CD1c-positive myeloid dendritic cell (primary cell): ENCODE measurements around the gene MBOAT7.

Experiments
- DNase-seq: peaks from one replicate; pipeline ENCODE4 v3.0.0-alpha.2; 2016; ENCODE audit errors: extremely low spot score

MBOAT7 gene

GRCh38 chr19:54141356-54141755, 48.0 kb downstream of the MBOAT7 start:
- no peak for DNase-seq

GRCh38 chr19:54138489-54139256, 50.7 kb downstream of the MBOAT7 start:
- DNase-seq: no peak

- DNase-seq: no peak
These were observed 51.5 kb downstream of the MBOAT7 start, which contains the start of gene CNOT3 for GRCh38 chr19:54137699-54138488. CNOT3 (plus strand) TSS chr19:54137762; CDS start chr19:54142979, 5,217 bp downstream.

DNA sequence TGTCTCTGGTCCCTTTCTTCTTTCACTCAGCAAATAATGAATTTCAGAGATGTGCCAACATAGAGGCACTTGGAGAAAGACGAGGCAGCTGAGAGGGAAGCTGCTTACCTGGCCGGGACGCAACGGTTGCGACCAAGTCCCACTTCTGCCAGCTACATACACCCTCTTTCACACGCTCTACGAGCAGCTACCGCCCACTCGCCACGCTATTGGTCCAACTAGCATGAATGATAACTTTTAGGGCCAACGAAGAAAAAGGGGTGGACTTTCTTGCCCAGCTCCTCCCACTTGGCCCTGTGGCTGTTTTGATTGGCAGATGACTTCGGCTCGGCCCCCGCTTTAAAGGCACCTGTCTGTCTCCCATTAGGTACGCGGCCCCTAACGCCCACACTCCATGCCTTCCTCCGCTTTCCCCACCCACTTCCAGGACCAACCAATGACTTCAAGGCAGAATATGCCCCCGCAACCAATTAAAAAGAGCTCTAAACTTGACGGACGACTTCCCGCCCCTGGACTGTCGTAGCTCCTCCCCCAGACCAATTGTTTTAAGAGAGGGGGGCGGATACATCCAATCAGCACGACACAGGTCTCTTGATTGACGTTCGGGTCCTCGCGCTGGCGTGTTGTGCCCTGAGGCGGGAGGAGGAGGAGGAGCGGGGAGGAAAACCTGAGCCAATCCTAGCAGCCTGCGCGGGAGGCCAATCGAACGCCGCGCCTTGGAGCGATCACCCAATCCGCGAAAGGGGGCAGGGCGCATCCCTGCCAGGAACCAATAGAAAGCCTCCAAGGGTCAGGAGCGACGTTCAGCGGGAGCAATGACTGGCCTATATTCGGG, 52.3 kb downstream of the MBOAT7 start:
- DNase-seq: peak; percentile 99

DNA sequence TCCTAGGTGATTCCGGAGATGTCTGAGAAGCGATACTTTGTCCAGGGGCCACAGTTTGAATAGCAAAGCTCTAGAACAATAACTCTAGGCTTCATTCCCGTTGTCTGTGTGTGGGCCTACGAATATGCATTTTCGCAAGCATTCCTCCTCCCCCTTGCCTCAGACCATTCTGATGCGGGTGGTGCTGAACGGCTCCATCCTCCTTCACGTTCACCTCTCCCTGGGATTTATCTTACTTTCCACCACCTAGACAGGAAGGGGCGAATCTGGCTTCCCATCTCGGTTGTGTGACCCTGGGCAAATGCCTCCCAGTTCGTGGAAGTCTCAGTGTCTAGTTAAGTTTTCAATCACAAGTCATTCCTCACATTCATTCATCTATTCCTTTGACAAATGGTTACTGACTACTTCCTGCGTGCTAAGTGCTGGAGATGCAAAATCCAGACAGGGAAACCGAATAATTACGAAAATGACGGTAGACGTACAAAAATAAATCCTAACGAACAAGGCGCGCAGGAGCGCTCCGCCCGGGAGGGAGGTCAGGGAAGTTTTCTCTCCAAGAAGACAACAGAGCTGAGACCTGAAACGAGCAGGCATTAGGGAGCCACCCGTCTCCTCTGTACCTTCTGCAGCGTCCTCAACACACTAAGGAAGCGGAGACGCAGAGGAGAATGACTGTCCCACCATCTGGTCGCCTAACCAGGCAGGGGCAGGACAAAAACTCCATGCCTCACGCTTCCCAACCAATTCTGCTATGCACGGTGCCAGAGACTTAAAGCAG, 53.1 kb downstream of the MBOAT7 start:
- peak; percentile 27 for DNase-seq

- no peak for DNase-seq
These were observed 55.3 kb downstream of the MBOAT7 start for GRCh38 chr19:54133957-54134590.

DNA sequence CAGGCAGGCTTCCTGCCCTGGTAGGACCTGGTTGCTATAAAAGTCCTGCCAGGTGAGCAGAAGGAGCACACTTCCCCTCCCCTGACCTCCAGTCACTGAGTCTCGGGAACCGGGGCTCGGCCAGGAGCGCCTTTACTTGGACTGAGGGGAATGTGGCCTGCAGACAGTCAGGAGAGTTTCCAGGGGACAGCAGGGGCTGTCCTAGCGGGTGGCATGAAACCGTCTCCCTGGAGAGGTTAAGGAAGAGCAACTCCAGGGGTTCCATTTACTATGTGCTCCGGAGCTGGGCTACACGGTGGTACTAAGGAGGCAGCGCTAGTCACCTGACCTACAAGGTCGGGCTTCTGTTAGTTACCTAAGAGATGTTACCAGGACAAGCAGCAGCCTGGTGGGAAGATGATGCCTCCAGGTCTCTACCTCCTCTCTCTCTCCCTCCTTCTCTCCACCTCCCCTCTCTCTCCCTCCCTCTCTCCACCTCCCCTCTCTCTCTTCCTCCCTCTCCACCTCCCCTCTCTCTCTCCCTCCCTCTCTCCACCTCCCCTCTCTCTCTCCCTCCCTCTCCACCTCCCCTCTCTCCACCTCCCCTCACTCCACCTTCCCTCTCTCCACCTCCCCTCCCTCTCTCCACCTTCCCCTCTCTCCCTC, 55.9 kb downstream of the MBOAT7 start:
- no peak for DNase-seq

GRCh38 chr19:54129617-54129996, 59.8 kb downstream of the MBOAT7 start:
- DNase-seq: no peak

- no peak for DNase-seq
These were observed 60.4 kb downstream of the MBOAT7 start for GRCh38 chr19:54128796-54129616.

DNA sequence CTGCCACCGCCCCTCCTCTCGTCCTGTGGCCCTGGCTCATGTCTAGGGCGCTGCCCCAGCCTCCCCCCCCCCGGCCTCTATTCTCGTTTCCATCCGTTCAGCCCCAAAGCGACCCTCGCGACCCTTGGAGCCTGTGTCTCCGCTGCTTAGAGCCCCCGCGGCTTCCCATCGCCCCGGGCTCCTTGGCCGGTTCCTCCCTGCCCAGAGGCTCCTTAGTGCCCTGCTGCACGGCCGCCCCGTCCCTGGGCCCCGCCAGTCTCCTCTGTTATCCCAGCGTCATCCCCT, 61.0 kb downstream of the MBOAT7 start:
- no peak for DNase-seq

DNA sequence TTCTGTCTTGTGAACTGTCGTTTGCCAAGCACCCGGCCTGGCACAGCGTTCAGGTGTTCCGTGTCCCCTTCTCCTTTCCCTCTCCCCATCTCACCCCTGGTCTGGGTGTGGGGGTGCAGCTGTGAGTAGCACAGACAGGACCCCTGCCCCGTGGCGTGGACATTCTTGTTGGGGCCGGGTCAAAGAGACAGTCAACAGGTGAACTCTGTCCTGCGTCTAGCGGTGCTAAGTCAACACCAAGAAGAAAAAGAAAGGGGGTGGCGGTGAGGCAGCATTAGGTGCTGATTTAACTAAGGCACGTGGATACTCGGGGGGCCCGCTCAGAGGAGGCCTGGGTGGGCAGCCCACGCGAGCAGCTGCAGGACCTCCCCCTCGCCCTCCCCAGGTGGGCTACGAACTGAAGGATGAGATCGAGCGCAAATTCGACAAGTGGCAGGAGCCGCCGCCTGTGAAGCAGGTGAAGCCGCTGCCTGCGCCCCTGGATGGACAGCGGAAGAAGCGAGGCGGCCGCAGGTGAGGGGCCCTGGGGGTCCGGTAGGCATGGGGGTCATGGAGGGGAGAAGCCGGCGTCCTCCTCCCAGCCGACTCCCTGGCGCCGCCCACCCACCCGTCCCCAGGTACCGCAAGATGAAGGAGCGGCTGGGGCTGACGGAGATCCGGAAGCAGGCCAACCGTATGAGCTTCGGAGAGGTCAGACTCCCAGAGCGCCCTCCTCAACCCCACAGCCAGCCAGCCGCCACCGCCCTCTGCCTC, 61.5 kb downstream of the MBOAT7 start:
- DNase-seq: no peak

DNA sequence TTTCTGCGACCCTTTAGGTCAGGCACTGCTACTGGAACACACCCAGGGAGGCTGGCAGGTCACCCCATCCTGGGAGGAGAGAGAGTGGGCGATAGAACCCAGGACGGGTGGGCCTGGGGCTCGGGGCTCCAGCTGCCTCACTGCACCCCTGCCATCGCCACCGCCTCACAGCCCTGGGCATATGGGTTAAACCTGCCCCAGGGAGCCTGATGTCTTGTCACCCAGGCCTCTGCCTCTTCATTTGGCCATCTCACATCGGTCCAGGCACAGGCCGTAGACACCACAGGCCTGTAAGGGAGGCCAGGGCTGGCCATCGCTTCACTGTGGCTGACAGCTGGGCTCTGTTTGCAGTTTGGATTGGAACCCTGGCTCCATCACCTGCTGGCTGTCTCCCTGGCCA, 63.7 kb downstream of the MBOAT7 start:
- DNase-seq: no peak

- no peak for DNase-seq
These were observed 65.0 kb downstream of the MBOAT7 start for GRCh38 chr19:54124393-54124792.

GRCh38 chr19:54123682-54124081, 65.7 kb downstream of the MBOAT7 start:
- no peak for DNase-seq
